NCI-H187 treated with DMSO at 0.1 percent for 48 hours (cell line): ENCODE measurements around the gene NSD1.
"Not testable (repeated sequence)": the region's sequence is repeated elsewhere in the genome, so short reads cannot be mapped to it uniquely, and the experiment has no call there.

Experiments
- DNase-seq: peaks from one replicate; lab custom pipeline; 2025; lab: John Stamatoyannopoulos, UW

NSD1 gene

DNA sequence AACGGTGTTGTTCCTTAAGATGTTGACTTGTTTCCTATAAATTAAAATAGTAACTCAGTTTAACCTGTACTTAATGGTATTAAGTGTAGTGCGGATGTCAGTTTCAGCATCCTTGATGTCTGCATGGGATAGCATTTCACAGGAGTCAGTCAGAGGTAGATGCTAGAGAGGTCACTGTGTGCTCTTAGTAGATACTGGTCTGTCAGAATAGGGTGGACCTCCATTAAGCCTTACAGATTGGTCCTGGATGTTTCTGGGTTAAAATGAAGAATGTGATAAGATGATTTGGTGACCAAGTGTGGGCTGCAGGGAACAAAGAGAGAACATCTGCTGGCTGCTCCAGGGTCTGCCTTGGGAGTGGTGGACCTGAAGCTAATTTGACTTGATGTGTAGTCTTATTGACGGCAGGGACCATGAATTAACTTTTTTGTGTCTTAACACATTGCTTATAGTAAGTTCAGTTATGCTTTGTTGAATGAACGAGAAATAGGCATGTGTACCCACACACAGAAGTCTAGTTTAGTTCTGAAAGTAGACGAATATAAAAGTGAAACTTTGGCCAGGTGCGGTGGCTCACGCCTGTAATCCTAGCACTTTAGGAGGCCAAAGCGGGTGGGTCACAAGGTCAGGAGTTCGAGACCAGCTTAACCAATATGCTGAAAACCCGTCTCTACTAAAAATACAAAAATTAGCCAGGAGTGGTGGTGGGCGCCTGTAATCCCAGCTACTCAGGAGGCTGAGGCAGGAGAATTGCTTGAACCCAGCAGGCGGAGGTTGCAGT lies 157.4 kb downstream of the NSD1 start:
- no peak for DNase-seq

DNA sequence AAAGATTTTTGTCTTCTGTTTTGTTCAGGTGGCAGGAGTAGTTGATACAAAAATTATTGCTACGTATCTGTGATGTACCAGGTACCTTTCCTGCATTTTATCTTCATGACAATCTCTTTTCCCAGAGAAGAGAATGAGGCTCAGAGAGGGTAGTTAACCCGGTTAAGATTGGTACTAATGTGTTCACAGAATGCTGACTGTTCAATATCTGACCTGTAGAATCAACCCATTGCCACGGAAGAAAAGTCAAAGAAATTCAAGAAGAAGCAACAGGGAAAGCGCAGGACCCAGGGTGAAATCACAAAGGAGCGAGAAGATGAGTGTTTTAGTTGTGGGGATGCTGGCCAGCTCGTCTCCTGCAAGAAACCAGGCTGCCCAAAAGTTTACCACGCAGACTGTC lies 158.2 kb downstream of the NSD1 start:
- no peak for DNase-seq

DNA sequence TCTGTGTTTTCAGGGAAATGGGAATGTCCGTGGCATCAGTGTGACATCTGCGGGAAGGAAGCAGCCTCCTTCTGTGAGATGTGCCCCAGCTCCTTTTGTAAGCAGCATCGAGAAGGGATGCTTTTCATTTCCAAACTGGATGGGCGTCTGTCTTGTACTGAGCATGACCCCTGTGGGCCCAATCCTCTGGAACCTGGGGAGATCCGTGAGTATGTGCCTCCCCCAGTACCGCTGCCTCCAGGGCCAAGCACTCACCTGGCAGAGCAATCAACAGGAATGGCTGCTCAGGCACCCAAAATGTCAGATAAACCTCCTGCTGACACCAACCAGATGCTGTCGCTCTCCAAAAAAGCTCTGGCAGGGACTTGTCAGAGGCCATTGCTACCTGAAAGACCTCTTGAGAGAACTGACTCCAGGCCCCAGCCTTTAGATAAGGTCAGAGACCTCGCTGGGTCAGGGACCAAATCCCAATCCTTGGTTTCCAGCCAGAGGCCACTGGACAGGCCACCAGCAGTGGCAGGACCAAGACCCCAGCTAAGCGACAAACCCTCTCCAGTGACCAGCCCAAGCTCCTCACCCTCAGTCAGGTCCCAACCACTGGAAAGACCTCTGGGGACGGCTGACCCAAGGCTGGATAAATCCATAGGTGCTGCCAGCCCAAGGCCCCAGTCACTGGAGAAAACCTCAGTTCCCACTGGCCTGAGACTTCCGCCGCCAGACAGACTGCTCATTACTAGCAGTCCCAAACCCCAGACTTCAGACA lies 160.4 kb downstream of the NSD1 start:
- DNase-seq, result no peak

DNA sequence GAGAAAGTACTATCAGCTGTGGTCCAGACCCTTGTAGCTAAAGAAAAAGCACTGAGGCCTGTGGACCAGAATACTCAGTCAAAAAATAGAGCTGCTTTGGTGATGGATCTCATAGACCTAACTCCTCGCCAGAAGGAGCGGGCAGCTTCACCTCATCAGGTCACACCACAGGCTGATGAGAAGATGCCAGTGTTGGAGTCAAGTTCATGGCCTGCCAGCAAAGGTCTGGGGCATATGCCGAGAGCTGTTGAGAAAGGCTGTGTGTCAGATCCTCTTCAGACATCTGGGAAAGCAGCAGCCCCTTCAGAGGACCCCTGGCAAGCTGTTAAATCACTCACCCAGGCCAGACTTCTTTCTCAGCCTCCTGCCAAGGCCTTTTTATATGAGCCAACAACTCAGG lies 161.1 kb downstream of the NSD1 start:
- DNase-seq, result no peak

DNA sequence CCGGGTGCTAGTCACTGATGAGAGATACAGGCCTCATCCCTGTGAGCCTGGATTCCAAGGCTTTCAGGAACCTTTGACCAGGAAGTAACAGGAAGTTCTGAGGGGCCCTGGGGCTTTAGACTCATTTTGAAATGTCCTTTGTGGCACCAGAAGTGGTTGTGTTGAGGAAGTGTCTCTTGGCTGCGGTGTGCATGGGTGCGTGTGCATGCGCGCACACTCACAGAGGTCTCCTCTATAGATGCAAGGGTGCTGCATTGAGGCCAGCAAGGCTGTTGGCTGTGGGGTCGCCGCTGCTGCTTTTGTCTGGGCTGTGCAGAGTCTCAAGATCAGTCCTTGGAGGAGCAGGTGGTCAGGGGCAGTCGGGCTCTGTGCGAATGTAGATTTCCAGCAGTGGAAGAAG lies 162.4 kb downstream of the NSD1 start:
- no peak for DNase-seq

DNA sequence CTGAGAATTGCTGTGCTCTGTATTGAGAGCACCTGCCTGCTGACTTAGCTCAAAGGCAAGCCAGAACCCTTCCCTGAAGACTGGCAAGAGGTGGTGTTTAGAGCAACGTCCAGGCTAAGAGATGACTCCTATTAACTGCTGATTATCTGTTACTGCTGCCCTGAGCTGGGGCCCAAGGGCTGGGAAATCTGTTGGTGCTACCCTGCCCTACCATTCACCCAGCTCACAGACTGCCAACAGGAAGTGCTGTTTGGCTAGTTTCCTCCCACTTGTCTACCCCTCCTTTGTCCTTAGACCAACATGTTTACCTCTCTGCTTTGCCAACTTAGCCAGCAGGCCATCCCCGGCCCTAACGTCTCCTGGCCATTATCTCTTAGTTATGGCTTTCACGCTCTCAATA lies 163.0 kb downstream of the NSD1 start:
- no peak for DNase-seq

DNA sequence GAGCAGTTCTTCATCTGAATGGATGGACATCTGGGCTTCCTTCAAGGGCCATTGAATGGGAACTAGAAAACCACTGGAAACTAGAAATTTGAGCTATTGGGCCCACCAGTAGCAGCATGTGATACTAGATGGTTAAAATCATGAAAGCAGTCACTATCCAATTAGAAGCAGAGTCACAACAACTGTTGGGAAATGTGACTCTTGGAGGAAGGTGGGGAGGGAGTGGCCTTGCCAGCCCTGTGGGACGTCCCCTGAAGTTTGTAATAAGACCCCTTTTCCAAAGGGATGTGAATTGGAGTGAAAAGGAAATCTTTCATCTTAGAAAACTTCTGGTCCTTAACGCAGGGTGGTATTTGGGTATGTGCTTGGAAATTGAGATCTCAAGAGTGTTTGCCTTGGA lies 164.3 kb downstream of the NSD1 start:
- DNase-seq, result no peak

DNA sequence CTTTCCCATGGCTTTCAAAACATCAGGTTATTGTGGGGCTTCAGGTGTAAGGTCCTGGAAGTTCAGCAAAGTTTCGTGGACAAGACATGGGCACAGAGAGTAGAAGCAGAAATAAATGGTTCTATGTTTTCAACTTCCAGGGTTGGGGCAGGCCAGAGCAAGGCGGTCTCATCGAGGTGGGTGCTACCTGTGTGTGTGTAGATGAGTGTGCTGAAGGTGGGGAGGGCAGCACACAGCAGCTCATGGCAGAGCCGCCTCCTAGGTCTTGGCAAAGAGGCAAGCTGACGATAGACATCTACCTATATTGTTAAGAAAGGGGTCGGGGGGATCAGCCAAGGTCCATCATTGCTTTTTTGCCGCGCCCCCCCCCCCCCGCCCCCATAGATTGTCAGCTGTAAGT lies 166.1 kb downstream of the NSD1 start:
- DNase-seq, result no peak

DNA sequence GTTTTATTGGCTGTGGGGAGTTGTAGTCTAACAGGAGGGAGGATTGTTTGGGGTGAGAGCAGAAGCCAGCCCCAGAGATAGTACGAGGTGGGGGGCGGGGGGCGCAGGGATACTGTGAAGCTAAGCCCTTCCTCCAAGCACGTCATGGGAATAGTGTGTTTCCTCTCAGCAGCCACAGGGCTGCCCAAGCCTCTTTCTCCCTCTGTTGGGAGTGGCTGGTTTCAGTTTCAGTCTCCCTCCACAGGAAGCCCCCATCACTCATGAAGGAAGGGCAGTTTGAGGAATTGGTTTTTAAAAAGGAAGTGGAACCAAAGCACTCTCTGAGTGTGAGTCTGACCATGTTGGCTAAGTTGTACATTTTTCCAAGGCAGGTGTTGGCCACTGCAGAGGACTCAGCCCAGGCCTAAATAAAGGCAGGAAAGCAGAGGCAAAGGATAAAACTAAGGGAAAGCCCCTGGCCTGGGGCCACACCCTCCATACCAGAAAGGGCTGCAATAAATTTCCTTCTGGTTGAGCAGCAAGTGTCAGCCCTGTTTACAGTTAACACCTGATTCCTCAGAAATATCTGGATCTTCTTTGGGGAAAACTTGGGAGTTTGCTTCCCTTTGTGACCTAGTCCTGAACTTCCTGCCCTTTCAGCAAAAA lies 166.8 kb downstream of the NSD1 start:
- no peak for DNase-seq

DNA sequence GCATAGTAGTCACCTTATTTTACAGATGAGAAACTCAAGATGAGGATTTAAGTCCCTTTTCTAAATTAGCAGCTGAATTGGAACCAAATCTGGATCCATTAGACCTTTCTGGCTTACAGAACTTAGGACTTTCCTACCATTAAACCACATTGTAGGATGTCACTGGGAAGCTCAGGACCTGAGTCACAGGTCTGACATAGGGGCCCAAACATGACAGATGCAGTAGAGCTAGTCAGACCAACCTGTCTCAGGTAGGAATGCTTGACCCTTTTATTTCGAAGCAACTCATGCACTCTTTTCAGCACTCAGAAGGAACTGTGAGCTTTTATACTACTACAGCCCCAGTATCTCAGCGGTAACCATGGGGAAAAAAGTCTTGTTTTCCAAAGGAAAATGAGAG lies 167.4 kb downstream of the NSD1 start:
- DNase-seq, result no peak

DNA sequence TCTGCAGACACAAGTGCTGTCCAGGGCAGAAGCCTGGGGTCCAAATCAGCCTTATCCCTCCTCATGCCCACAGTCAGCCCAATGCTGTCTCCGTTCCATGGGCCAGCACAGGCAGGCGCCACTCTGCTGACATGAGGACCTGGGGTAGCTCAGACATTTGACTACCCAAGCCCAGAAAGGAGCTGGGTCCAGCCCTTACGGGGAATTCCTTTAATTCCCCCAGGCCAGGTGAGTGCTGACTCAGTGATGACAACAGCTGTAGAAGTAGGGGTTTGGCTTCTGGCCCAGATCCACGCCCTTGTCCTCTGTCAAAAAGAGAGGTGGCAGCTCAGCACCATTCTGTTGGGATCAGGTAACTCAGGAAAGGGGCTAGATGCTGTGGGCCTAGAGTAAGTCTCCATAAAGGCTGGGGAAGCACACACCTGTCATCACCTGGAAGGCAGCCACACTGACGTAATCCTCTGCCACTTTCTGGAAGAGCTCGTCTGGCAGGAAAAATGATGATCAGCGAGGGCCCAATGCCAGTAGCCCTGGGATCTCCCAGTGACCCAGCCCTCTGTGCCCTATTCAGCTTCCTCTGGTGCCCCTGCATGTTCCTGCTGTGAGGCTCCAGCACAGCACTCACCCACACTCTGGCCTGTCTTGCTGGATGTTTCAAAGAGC lies 168.1 kb downstream of the NSD1 start:
- DNase-seq, result peak; percentile 20

DNA sequence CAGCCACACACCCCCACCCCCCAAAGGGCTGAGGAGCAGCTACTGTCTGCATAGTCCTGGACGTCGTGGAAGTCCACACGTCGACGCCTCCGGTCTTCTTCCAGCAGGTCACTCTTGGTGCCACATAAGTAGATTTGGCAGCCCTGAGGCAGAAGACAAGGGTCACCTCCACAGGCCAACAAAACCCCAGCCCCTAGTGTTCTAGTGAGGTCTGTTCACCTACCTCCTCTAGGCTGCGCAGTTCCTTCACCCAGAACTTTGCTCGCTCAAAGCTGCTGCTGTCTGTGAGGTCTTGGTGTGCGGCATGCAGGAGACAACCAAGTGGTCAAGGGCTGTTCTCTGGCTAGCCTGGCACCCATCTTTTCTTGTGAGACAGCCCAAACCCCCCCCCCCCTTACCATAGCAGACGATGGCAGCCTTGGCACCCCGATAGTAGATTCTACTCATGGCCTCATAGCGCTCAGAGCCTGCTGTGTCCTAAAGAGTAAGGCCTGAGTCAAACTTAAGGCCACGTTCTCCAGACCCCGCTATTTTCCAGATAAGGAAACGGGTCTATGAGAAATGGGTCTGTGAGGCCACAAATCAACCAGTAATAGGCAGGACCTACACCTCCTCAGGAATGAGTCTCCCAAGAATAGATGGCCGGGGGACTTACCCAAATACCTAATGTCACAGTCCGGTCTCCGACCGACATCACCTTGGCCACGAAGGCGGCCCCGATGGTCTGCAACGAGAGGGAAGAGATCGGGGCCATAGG lies 169.0 kb downstream of the NSD1 start:
- DNase-seq, result no peak

DNA sequence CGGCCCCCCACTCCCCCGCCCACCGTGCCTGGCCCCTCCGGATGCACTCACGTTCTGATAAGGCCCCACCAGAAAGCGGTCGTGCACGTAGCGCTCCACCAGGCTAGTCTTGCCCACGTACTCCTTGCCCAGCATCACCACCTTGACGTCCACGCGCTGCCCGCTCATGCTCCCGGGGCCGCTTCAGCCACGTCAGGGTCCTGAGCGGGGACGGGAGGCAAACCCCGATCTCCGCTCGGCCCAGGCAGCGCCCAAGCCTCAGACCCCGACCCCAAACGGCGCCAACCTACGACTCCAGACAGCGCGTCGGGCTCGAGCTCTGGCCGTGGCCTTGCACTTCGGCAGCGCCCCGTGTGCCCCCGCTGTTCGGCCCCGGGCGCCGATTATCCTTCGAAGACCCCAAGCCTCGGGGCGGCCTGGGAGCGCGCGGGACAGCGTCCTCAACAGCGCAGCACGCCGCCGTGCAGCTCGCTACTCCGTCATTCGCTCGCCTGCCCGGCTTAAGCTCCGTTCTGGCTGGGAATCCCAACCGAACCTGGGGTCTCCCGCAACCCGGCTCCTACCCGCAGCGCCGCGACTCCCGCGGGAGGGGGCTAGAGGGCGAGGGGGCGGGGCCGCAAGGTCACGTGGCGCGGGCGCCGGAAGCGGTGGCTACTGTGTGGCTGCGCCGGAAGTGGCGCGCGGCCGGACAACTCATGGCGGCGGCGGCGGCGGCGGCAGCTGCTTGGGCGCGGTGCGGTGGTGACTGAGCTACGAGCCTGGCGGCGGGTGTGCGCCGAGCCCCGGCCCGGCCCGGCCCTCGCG lies 169.8 kb downstream of the NSD1 start, which contains the start of the genes PRELID1 and RAB24:
PRELID1 (plus strand) TSS at position 679 of the 804 bp plus-strand sequence. CDS start 187 bp downstream, outside the sequence.
RAB24 (minus strand) TSS at position 599 of the 804 bp plus-strand sequence; CDS start at position 168, 431 bp downstream.
- no peak for DNase-seq

DNA sequence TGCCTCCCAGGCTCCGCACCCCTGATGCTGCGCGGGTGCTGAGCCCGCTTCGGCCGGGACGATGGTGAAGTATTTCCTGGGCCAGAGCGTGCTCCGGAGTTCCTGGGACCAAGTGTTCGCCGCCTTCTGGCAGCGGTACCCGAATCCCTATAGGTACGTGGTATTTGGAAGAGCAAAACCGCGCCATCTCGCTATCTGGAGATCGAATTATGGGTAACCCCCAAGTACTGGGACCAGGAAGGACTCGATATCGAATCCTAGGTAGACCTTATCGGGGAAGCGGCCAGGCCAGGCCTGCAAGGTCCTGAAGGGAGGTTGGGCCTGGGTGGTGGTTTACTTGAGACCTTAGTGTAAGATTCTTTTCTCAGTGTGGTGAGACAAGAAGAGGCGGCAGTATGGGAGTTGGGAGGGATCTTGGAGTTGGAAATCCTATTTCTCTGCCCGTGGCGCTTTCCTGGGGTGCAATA lies 170.4 kb downstream of the NSD1 start:
- DNase-seq, result no peak

DNA sequence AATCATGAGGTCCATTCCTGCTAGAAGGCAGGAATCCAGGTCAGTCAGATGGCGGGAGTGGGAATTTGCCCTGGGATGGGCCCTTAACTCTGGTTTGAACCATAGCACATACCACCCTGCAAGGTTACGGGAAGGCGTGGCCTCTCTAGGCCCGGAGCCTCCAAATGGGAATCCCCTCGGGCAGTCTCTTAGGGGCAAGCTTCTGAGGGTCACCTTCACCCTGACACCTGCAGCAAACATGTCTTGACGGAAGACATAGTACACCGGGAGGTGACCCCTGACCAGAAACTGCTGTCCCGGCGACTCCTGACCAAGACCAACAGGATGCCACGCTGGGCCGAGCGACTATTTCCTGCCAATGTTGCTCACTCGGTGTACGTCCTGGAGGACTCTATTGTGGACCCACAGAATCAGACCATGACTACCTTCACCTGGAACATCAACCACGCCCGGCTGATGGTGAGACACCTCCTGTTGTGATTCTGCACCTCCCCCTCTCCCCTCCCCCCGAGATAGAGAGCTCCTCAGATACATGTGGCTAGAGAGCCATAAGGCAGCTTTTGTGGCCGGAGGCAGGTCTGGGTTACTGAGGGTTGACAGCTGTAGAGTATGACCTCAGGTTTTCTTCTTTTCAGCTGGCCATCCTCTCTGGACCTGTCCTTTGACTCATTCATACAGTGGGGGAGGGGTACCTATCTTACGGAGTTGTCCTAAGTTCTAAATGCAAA lies 171.0 kb downstream of the NSD1 start:
- no peak for DNase-seq

DNA sequence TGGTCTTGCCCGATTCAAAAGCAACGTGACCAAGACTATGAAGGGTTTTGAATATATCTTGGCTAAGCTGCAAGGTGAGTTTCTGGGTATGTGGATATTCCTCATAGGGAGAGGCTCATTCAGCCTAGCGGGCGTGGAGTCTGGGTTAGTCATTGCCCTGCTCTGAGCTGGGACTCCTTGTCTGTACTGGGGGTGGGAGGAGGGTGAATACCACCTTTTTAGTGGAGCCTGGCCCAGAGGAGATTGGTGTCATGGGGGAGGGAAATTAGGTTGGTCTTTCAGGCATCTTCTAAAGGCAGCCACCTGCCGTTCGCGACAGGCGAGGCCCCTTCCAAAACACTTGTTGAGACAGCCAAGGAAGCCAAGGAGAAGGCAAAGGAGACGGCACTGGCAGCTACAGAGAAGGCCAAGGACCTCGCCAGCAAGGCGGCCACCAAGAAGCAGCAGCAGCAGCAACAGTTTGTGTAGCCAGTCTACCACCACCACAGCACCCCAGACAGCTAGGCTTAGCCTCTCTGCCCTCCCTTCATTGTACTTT lies 172.6 kb downstream of the NSD1 start:
- DNase-seq, result not testable (repeated sequence)

DNA sequence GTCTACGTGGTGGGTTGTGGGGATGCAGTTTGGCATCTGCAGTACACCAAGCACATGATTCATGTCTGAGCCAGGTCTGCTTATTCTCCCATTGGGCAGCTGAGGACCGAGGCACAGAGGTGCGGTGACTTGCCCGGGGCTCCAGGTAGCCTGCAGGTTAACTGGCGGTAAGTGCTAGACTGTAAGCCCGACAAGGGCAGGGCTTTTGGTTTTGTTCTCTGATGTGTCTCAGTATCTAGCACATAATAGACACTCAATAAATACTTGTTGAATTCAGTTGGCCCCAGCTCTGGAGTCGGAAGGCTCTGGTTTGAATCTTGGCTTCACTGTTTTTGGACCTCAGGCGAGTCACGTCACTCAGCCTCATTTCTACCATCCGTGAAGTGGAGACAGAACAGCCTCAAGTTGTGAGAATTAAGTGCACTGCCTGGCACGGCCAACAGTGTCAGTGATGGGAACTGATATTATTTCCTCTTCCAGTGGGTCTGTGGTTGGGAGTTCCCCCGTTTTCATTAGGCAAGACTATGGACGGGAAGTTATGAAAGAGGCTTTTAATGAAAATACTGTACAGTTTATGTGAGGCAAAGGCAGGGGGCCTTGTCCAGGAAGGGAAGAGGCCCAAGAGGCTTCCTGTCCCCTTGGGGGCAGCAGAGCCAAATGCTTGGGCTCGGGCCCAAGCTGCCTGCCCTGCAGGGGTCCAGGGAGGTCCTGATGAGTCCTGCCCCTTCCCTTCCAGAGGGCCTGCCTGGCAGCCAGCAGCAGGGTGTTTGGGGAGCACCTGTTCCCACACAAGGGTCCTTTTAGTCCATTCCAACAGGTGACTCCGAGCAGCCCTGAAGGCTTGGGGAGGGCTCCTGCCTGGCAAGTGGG lies 173.3 kb downstream of the NSD1 start:
- DNase-seq, result no peak

DNA sequence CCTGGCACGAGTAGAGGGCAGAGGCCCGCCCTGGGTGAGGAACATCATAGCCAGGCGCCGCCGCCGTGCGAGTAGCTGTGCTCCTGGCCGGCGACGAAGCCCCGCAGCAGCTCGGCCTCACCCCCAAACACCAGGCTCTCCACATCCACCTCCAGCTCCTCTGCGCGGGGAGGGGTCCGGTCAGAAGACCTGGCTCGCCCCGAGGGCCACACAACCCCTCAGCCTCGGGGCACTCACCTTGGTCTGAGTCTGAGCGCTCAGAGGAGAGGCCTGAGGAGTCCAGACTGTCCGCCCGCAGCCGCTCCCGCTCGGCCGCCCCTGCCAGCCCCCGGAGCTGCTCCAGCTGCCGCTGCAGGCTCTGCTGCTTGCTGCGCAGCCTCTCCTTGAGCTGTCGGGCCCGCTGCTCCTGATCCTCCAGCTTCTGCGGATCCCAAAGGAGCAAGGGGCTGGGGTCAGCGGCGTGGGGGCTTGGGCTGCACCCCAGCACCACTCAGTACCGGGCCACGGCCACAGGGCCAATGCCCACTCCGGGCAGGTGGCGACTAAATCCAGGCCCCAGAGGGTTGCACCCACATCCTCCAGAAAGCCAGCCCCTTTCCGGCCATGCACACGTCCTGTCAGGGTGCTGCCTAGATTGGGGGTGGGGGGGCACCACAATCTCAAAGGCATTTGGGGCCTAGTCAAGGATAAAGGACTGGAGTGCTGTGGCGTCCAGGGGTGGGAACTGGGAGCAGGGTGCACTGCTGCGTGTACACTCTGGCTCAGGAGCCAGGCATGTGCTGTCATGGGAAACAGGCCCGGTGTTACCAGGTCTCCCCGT lies 174.2 kb downstream of the NSD1 start:
- no peak for DNase-seq
